ENCODE measurements around the gene PIAS3.
A peak's percentile ranks its signal among the peaks of the same experiment; 100 is the strongest.

PIAS3 gene

GRCh38 chr1:145858238-145858900, 512 bp downstream of the PIAS3 start:
- no peak for TF ChIP-seq ZNF830 (tag by site-specific recombination; IDR thresholded peaks at IDR 0.05; ENCODE audit: low read depth)
- TF ChIP-seq EGR2 (tag by site-specific recombination; IDR thresholded peaks at IDR 0.05; ENCODE audit: low read depth), result peak; percentile 17; the same call in 1 of the 2 replicates
- 0 out of 2 replicates have a peak, but pooled peaks have one; percentile 15 for TF ChIP-seq ZNF76 (tag by site-specific recombination; IDR thresholded peaks at IDR 0.05; ENCODE audit: borderline replicate concordance, low read depth)
- no peak for TF ChIP-seq ZNF664 (tag by site-specific recombination; IDR thresholded peaks at IDR 0.05)
- no peak for TF ChIP-seq ZNF561 (tag by site-specific recombination; IDR thresholded peaks at IDR 0.05; ENCODE audit: borderline replicate concordance)
- 0 out of 2 replicates have a peak, but pooled peaks have one; percentile 28 for TF ChIP-seq SCRT2 (tag by site-specific recombination; IDR thresholded peaks at IDR 0.05)
- peak; percentile 81 for TF ChIP-seq ZNF140 (tag by site-specific recombination; IDR thresholded peaks at IDR 0.05)
- TF ChIP-seq ZNF274 (IDR thresholded peaks at IDR 0.05; ENCODE audit: low read length), result no peak
- TF ChIP-seq ZNF274 (tag by site-specific recombination; IDR thresholded peaks at IDR 0.05; ENCODE audit: borderline replicate concordance), result no peak
- peak; percentile 42 for TF ChIP-seq GLIS2 (tag by site-specific recombination; IDR thresholded peaks at IDR 0.05)
- TF ChIP-seq ZNF223 (tag by site-specific recombination; IDR thresholded peaks at IDR 0.05), result no peak
- TF ChIP-seq SP2 (tag by site-specific recombination; IDR thresholded peaks at IDR 0.05), result peak; percentile 62
- peak; percentile 77 for TF ChIP-seq KLF9 (tag by site-specific recombination; IDR thresholded peaks at IDR 0.05; ENCODE audit: low read depth)
- peak; percentile 87 for TF ChIP-seq PRDM10 (tag by site-specific recombination; IDR thresholded peaks at IDR 0.05)
- no peak for TF ChIP-seq ZNF544 (tag by site-specific recombination; IDR thresholded peaks at IDR 0.05)
- TF ChIP-seq GLI4 (tag by site-specific recombination; IDR thresholded peaks at IDR 0.05), result no peak
- TF ChIP-seq ZNF398 (tag by site-specific recombination; IDR thresholded peaks at IDR 0.05), result no peak
- TF ChIP-seq ZNF510 (tag by site-specific recombination; IDR thresholded peaks at IDR 0.05; ENCODE audit: insufficient replicate concordance), result no peak
- TF ChIP-seq ZNF423 (tag by site-specific recombination; IDR thresholded peaks at IDR 0.05), result no peak
- TF ChIP-seq ZNF639 (tag by site-specific recombination; IDR thresholded peaks at IDR 0.05), result no peak
- 0 out of 2 replicates have a peak, but pooled peaks have one; percentile 58 for TF ChIP-seq ZNF280D (tag by site-specific recombination; IDR thresholded peaks at IDR 0.05)
- TF ChIP-seq ZNF121 (tag by site-specific recombination; IDR thresholded peaks at IDR 0.05), result no peak
- no peak for TF ChIP-seq ZNF776 (tag by site-specific recombination; IDR thresholded peaks at IDR 0.05; ENCODE audit: borderline replicate concordance)
- peak; percentile 69 for TF ChIP-seq SETDB1 (IDR thresholded peaks at IDR 0.05; ENCODE audit: insufficient read length, low read length)
- no peak for TF ChIP-seq ZNF596 (tag by site-specific recombination; IDR thresholded peaks at IDR 0.05)
- no peak for TF ChIP-seq KLF7 (tag by site-specific recombination; IDR thresholded peaks at IDR 0.05; ENCODE audit: borderline replicate concordance)
- no peak for TF ChIP-seq PBX3 (CRISPR knock-in tag; IDR thresholded peaks at IDR 0.05)
- peaks cover 4 to 37% of the 10 kb centered on the region in 2 experiments for H3K36me3 ChIP-seq (ENCODE audit: control insufficient read depth in 2 of 2, insufficient read depth in 1 of 2, low read length in 2 of 2)
- CTCF ChIA-PET, result interaction anchor here (0.8 to 9.6 kb wide), 8 partner anchors 12 to 174 kb away, joined by 3 to 190 read pairs (median 5); partner anchors contain the start of genes ITGA10 and NUDT17
- no peaks in the 10 kb centered on the region for H3K4me1 ChIP-seq (ENCODE audit: control insufficient read depth, insufficient read depth, low read length)
- no peaks in the 10 kb centered on the region for H3K9me3 ChIP-seq (ENCODE audit: control insufficient read depth, insufficient read depth, low read depth, low read length)
- peak overlapping the region; percentile 65; the same call in 1 of the 2 replicates for H3K27ac ChIP-seq (ENCODE audit: extremely low read depth, low read depth, low read length)
- POLR2A ChIA-PET, result interaction anchor here (0.6 to 4.6 kb wide), 25 partner anchors 11 to 577 kb away, joined by 3 to 127 read pairs (median 5); partner anchors contain the start of genes ANKRD34A, LIX1L, NUDT17 and POLR3C
- H3K4me3 ChIP-seq (ENCODE audit: low read depth, low read length), result peak overlapping the region; percentile 68

All from HEK293 (cell line).